Iris pigment epithelial cell (primary cell): ENCODE data around the gene GLCE.
A peak's percentile ranks its signal among the peaks of the same experiment; 100 is the strongest.

Source experiments
- DNase-seq: peaks from one replicate; pipeline ENCODE4 v3.0.0-alpha.2; 2011; ENCODE audit warnings: low read depth

Gene GLCE

GRCh38 chr15:69160141-69160993 is at the start of gene GLCE:
TSS of gene GLCE (plus strand) at chr15:69160635. CDS start at chr15:69255807, 95,172 bp downstream.
- DNase-seq, result peak; percentile 97

- DNase-seq, result no peak
These were observed 46.0 kb upstream of the GLCE start for GRCh38 chr15:69114331-69114928.

- DNase-seq, result no peak
These were observed 45.4 kb upstream of the GLCE start for GRCh38 chr15:69115031-69115430.

- DNase-seq, result no peak
These were observed 44.0 kb upstream of the GLCE start for GRCh38 chr15:69116391-69116790.

- no peak for DNase-seq
These were observed 43.0 kb upstream of the GLCE start for GRCh38 chr15:69117431-69117871.

- no peak for DNase-seq
These were observed 42.3 kb upstream of the GLCE start for GRCh38 chr15:69118089-69118488.

- no peak for DNase-seq
These were observed 41.4 kb upstream of the GLCE start for GRCh38 chr15:69119001-69119400.

- DNase-seq, result no peak
These were observed 40.6 kb upstream of the GLCE start for GRCh38 chr15:69119683-69120395.

- DNase-seq, result no peak
These were observed 39.7 kb upstream of the GLCE start for GRCh38 chr15:69120732-69121131.

- DNase-seq, result no peak
These were observed 39.1 kb upstream of the GLCE start for GRCh38 chr15:69121198-69121828.

GRCh38 chr15:69125236-69125635 is 35.2 kb upstream of the GLCE start:
- DNase-seq, result no peak

GRCh38 chr15:69126054-69126469 is 34.4 kb upstream of the GLCE start:
- DNase-seq, result peak; percentile 95

GRCh38 chr15:69127306-69127705 is 33.1 kb upstream of the GLCE start:
- DNase-seq, result no peak

- DNase-seq, result peak; percentile 35
These were observed 31.6 kb upstream of the GLCE start for GRCh38 chr15:69128667-69129311.

- no peak for DNase-seq
These were observed 28.8 kb upstream of the GLCE start for GRCh38 chr15:69131362-69132220.

- DNase-seq, result no peak
These were observed 28.0 kb upstream of the GLCE start for GRCh38 chr15:69132430-69132829.

GRCh38 chr15:69132977-69133861 is 27.2 kb upstream of the GLCE start:
- DNase-seq, result no peak

- no peak for DNase-seq
These were observed 26.4 kb upstream of the GLCE start for GRCh38 chr15:69133862-69134519.

- no peak for DNase-seq
These were observed 25.6 kb upstream of the GLCE start for GRCh38 chr15:69134791-69135190.
